GM18511 (cell line): ENCODE measurements around the gene KIF26B.
"Not testable (repeated sequence)": the region's sequence is repeated elsewhere in the genome, so short reads cannot be mapped to it uniquely, and the experiment has no call there.

ENCODE experiments used
- ATAC-seq: cut with Tn5 transposase; IDR thresholded peaks from one replicate; pipeline ENCODE4 v1.9.1; 2021; ENCODE audit warnings: mild to moderate bottlenecking, moderate library complexity; ENCODE audit not compliant: unreplicated experiment

The KIF26B gene

DNA sequence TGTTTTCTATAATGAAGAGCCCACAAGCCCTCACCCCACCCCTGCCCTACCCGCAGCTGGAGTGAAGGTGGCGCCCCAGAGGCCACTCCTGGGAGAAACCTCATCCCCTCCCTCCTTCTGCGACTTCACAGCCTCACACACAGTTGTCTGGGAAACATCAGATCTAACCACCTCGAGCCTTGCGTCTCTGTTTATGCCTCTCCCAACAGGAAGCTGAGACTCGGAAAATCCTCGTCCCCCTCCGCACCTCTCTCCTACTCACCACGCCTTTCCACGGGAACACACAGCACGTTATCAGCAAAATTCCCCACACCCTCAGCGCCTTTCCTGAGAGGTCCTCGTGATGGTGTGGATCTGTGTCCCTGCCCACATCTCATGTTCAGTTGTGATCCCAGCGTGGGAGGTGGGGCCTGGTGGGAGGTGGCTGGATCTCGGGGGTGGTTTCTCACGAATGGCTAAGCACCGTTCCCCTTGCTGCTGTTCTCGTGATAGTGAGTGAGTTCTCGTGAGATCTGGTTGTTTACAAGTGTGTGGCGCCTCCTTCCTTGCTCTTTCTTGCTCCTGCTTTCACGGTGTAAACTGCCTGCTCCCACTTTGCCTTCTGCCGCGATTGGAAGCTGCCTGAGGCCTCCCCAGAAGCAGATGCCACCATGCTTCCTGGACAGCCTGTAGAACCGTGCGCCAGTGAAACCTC, 190.6 kb downstream of the KIF26B start:
- ATAC-seq: no peak

DNA sequence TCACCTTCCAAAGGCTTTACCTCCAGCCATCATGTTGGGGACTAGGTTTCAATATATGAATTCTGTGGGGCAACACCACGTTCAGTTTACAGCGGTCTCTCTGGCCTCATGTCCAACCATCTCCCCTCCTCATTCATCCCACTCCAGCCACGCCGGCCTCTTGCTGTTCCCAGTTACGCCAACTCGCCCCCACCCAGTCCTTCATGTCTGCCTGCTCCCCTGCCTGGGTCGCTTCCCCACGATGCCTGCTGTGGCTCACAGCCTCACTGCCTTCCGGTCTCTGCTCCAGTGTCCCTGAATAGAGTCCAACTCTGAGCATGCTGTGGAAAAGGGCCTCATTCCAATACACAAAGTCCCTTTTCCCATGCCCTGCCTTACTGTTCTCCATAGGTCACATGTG, 193.8 kb downstream of the KIF26B start:
- no peak for ATAC-seq

DNA sequence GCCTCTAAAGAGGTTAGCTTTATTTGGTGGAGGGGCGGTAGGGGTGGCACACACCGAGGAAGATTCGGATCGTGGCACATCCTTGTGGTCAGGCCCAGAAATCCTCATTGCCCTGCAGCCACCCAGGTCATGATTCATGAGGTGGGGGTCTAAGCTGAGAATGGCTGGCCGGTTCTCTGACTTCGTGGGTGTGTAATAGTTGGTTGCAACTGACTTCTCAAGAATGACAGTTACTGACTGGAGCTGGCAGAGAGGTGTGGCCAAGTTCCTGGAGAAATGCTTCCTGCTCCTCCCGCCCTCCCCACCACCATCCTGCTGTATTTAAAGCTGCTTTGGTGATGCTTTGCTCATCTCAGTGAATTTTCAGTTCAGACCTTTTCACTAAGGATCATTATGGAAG, 198.6 kb downstream of the KIF26B start:
- no peak for ATAC-seq

DNA sequence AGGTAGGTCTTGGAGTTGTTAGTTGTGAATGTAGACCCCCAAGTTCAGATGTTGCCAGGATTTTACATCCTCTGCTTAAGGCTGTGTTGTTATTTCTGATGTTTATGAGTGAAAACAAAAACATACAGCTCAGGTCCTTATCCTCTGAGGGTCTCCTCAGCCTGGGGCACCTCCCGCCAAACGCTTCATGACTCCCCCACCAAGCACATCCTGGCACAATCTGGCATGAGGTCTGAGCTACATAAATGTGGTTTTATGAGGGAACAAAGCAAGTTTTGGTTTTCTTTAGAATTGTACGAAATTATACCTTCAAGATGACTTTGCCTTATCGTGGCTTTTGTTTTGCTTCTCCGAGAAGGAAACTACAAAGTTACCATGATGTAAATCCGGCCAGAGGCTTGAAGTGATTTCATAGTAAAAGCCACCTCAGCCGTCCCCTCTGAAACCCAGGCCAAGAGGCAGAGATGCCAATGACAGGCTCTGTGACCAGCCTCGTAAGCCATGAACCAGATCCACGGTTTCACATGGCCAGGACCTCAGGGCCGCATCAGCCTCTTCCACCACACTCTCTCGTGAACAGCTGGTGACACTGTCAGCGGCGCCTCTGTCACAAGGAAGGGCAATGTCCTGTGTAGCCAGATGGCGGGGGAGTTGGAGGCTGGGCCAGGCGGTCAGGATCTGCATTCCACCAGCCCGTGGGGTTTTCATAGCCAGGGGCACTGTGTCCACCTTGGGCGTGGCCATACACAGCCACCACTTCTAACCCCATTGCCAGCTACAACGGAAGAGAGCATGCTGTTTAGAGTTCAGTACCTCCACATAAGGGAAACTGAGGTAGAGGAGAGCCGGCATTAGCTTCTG, 199.4 kb downstream of the KIF26B start:
- no peak for ATAC-seq

DNA sequence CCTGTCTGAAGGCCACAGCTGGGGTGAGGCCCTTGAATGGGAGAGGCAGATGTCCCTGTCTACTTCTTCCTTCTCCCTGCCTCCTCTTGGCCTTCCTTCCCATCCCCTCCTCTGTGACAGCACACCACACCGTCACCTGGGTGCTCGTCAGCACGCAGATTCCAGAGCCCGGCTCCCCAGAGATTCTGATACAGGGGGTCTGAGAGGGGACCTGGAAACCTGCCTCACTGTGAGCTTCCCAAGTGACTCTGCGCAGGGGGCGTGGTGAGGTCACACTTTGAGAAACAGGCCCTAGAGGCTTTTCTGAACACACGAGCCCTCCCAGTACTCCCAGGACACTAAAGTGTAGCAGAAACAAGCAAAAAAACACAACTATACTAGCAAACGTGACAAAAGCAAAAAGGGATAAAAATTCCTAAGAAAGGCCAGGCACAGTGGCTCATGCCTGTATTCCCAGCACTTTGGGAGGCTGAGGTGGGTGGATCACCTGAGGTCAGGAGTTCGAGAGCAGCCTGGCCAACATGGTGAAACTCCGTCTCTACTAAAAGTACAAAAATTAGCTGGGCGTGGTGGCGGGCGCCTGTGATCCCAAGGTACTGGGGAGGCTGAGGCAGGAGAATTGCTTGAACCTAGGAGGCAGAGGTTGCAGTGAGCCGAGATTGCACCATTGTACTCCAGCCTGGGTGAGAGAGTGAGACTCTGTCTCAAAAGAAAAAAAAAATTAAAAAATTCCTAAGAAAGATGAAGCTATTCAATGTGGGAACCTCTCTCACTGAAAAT, 201.3 kb downstream of the KIF26B start:
- ATAC-seq: not testable (repeated sequence)

DNA sequence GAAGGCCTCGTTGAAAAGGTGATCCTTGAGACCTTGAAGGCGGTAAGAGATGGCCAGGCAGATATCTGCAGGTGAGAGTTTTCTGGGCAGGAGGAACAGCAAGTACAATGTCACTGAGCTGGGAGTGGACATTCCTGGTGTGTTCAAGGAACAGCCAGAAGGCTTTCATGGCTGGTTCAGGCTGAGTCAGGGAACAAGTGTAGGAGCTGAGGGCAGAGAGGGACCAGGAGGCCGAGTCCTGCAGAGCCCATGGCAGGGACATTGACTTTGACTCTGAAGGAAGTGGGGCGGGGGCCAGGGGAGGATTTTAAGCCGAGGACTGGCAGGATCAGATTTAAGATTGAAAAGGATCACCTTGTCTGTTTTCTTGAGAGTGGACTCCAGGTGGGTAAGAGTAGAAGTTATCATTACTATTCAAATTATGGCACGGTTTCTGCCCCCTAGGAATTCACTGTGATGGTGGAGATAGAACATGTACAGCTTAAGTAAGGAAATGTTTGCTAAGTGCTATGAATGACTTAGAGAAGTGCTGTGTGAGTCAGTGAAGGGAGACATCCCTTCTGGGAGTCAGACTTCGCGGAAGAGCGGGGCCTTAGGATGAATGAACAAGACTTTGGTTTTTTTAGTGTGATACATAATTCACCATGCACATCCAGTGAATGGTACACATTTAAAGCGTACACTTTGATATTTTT, 202.3 kb downstream of the KIF26B start:
- no peak for ATAC-seq

DNA sequence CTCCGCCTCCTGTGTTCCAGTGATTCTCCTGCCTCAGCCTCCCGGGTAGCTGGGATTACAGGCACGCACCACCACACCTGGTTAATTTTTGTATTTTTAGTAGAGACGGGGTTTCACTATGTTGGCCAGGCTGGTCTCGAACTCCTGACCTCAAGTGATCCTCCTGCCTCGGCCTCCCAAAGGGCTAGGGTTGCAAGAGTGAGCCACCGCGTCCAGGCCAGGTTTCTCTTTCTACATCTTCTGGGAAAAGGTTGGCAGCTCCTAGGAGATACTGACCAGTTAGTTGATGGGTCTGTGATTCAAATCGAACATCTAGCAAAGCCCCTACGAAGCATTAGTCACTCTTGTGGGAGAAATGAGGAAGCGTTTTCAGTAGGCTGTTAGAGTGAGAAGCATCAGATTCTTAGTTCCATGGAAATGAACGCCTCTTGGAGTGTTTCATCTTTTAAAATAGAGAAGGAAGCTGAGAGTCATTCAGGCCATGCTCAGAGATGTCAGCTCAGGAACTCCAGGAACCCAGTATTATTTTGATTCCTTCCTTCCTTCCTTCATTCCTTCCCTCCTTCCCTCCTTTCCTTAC, 204.4 kb downstream of the KIF26B start:
- not testable (repeated sequence) for ATAC-seq

DNA sequence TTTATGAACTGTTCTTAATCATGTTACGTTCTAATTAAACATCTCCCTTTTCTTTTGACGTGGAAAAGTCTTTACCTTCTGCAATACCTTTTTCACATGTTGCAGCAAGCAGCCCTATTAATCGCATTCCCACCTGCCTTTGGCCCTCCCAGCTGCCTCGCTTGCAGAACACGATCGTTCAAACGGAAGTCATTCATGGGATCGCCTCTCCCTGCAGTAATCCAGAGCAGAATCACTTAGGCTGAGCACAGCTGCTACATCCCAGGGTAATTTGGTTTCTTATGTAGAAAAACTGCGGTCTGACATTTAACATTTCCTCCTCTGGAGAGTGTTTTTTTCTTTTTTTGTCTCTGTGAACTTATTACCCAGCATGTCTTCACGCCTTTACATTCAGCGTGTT, 206.3 kb downstream of the KIF26B start:
- no peak for ATAC-seq

DNA sequence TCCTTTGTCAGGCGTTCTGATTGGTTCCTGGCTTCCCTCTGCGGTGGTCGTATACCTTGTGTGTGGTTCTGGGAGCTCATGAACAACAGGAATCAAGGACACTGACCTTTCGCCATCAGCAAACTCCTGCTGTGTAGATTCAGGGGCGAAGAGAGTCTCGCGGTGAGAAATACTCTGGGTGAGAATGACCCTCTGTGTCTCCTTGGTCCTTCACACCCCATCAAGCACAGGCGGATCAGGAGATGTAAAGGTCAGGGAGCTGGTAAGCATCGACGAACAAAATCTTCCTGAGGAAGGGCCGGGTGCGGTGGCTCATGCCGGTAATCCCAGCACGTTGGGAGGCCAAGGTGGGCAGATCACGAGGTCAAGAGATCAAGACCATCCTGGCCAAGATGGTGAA, 207.2 kb downstream of the KIF26B start:
- no peak for ATAC-seq

DNA sequence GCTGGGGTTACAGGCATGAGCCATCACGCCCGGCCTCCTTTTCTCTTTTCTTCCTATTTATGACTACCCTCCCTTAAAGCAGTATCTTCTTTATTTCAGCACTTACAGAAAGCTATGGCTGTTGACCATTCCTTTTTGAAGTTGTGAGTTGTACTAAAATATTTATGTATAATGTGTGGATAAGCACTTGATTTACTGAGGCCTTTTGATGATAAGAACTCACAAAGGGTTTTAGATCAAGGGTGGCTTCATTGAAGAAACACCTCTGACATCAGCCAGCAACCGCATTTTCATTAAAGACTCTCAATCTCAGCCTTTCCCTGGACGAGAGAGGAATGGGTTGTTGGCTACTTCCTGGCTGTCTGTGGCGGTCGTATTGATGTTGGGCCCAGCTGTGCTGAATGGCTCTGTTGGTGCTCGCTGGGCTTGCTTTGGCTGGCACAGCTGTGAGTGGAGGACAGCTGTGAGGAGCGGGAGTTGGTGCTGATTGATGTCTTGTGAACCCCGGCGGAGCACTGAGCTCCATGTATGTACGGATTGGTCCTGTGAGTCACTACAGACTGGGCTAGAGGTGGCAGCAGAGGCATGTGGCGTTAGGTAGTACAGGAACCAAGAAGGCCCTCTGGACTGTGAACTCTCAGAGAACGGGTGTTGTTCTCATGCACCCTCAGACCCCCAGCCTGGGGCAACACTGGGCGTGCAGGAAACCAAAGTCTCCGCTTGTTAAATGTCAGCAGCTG, 208.8 kb downstream of the KIF26B start:
- ATAC-seq: no peak

DNA sequence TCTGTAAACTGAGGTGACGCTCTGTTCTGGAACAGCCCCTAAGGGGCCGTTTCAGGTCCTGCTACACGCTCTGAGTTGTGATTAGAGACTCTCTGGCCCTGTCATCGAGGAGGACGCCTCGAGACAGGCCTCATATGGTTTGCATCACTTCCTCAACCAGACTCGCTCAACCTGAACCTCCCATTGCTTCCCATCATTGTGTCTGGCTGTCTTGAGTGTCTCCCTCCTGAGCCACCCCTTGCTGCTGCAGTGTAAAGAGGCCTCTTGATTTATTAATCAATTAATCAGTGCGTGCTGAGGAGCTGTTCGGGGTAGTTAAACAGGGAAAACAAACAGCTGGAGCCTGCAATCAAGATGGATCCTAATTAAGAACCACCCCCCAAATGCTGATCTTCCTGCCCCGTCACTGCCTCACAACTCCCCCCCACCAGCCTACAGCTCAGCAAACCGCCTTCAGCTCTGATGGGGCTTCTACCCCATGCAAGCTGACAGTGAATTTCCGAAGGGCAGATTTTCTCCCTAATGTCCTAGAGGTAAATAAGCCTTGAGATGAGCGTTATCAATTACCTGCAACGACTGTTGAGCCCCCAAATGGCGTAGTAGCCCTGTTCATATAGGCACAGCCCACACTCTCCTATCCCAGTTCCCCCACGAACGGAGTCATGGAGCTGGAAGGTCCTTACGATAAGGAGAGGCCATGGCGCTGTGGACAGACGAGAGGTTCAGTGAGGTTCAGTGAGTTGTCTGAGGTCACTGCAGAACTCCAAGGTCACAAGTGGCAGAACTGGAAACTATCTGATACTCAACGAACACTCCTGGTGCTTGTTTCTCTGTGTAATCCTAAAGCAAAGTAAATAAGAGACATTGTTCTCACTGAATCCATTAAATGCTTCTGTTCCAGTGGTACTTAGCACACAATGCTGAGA, 210.6 kb downstream of the KIF26B start:
- ATAC-seq: peak; percentile 48

DNA sequence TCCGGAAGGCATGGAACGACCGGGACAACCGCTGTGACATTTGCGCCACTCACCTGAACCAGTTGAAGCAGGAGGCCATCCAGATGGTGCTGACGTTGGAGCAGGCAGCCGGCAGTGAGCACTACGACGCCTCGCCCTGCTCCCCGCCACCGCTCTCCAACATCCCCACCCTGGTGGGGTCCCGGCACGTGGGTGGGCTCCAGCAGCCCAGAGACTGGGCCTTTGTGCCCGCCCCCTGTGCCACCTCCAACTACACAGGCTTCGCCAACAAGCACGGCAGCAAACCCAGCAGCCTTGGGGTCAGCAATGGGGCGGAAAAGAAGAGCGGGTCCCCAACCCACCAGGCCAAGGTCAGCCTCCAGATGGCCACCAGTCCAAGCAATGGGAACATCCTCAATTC, 212.1 kb downstream of the KIF26B start:
- ATAC-seq: no peak

DNA sequence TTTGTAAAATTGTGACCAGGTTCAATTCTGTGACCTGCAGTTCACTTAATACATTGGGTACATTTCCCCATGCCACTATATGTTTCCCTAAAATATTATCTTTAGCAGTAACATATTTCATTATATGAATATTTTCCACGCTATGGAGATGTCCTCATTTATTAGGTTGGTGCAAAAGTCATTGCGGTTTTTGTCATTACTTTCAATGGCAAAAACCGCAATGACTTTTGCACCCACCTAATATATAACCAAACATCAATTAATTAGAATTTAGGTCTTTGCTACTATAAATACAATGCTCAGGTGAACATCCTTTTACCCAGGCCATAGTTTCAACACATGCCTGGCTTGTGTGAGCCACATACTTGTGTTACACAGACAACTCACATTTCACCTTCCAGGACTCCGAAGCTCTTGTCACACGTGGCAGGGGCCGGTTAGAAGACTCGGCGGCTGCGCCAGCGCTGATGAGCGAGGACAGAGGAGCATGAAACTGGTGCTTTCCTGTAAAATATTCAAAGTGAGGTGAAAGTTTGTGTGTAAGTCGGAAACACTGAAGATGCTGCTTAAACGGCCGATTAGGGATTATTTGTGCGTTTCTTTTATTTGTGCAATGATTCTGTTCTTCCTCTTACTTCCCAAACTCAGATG, 215.5 kb downstream of the KIF26B start:
- no peak for ATAC-seq

DNA sequence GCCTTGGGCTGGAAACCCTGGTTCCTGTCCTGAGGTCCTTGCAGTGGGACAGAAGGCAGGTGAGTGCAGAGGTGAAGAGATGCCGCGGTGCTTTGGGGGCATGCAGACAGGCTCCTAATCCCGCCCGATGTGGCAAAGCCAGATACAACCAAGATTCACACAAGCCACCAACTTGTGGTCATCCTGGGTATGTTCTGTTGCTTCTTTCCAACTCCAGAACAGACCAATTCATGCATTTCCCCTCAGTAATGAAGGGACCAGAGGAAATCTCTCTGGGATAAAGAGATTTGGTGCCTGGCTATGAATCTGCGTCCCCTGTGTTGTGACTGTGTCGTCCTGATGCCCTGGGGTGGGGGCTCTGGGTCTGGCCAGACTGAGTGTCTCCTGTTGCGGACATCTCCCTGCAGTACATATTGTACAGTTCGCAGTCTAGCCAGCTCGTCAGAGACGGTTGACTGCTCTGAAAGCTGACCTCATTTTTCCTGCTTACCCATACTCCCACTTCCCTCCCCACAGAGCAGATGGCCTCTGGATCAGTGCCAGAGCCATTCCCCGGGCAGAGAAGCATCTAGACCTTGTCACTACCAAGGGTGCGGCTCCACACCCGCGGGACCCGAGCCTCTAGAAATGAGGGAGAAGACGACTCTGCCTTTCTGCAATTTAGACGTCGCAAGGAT, 216.3 kb downstream of the KIF26B start:
- ATAC-seq: no peak

DNA sequence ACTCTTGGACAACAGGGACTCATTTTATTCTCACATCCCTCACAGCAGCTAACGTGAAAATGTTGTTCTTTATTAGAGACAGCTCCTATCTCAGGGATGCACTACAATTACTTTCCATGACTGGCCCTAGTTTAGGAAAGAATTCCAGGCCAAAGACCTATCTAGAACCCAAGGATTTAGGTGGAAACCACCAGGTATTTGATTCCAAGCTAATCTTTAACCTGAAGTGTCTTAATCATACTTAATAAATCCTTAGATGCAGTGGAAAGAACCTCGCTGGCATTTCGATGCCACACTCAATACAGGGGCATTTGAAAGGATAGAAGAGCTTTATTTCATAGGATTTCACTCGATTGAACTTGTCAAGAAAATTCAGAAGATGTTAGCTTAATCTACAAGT, 218.3 kb downstream of the KIF26B start:
- ATAC-seq: no peak

DNA sequence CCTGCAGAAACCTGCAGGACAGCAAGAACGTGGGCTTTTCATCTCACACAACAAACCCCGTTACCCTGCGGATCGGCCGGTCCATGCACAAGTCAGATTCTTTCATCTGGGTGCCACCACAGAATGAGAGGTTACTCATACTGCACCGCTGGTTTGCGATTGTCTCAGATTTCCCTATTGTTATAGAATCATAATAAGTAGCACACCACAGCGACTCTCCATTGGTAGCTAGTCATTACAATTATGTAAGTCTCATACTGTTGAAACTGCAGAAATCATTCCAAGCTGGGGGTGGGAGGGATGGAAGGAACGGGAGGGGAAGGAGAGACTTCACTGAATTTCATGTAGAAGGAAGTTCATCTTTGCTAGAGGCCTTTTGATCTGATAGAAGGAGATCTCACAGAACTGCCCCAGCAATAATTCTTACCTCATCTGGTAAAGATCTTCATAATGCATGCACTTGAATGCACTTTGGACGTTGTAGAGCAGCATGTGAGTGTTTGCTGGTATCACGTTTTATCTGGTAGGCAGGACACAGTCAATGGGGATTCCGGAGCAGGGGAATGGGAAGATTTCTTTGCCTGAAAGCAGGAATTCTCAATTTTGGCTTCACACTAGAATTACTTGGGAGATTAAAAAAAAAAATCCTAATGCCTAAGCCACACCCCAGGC, 221.1 kb downstream of the KIF26B start:
- ATAC-seq: no peak

DNA sequence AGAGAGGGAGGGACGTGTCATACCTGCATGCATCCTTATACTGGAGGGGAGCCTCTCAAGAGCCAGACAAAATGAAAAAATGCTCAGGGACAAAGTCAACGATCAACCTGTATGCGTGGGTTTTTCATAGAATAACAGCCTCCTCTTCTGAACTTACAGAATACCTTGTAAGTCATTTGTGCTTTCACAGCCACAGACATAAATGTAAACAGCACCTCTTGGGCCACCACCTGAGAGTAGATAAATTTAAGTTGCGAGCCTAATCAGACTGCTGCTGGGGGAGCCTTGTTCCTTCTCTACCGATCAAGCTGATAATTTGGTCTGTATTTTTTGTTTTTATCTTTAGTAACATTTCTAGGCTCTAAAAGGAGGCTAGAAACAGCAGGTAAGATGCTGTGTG, 223.1 kb downstream of the KIF26B start:
- no peak for ATAC-seq
